GF-D8 (cell line): ENCODE measurements around the gene MYL6.
A peak's percentile ranks its signal among the peaks of the same experiment; 100 is the strongest.
"Not testable (repeated sequence)": the region's sequence is repeated elsewhere in the genome, so short reads cannot be mapped to it uniquely, and the experiment has no call there.

Experiments used
- DNase-seq: peaks from one replicate; lab custom pipeline; 2025; lab: John Stamatoyannopoulos, UW

MYL6 gene

GRCh38 chr12:56156464-56157200, 1.5 kb upstream of the MYL6 start:
- DNase-seq, result not testable (repeated sequence)

GRCh38 chr12:56157201-56158028, 744 bp upstream of the MYL6 start:
- DNase-seq, result peak; percentile 84

GRCh38 chr12:56158926-56159461, 835 bp downstream of the MYL6 start:
- peak; percentile 35 for DNase-seq

- DNase-seq, result no peak
Observed at GRCh38 chr12:56159482-56160192, 1.5 kb downstream of the MYL6 start.

GRCh38 chr12:56160193-56160763, 2.1 kb downstream of the MYL6 start:
- DNase-seq, result no peak

- DNase-seq, result no peak
Observed at GRCh38 chr12:56160894-56161689, 2.9 kb downstream of the MYL6 start.

- DNase-seq, result no peak
Observed at GRCh38 chr12:56161690-56162351, 3.7 kb downstream of the MYL6 start.

GRCh38 chr12:56162468-56163290, 4.5 kb downstream of the MYL6 start:
- DNase-seq, result no peak

- DNase-seq, result no peak
Observed at GRCh38 chr12:56163533-56164344, 5.6 kb downstream of the MYL6 start.

- no peak for DNase-seq
Observed at GRCh38 chr12:56164345-56164729, 6.2 kb downstream of the MYL6 start.

- no peak for DNase-seq
Observed at GRCh38 chr12:56165369-56165768, 7.2 kb downstream of the MYL6 start.

- DNase-seq, result no peak
Observed at GRCh38 chr12:56169229-56169759, 11.1 kb downstream of the MYL6 start.

- DNase-seq, result no peak
Observed at GRCh38 chr12:56172839-56173238, 14.7 kb downstream of the MYL6 start.

- no peak for DNase-seq
Observed at GRCh38 chr12:56178347-56178746, 20.2 kb downstream of the MYL6 start.

GRCh38 chr12:56186957-56187356, 28.8 kb downstream of the MYL6 start:
- no peak for DNase-seq

GRCh38 chr12:56188131-56188777, 30.1 kb downstream of the MYL6 start:
- DNase-seq, result no peak

GRCh38 chr12:56188778-56189098, 30.6 kb downstream of the MYL6 start:
- no peak for DNase-seq
